ENCODE measurements around the gene KANK3. TPM values are rescaled to one million over a fixed set of nuclear protein-coding genes. Genes with fewer than 3 reads are reported as not detected.

The KANK3 gene
- polyA plus RNA-seq, 1 donor from 2014 or later, result 2.8 TPM

DNA sequence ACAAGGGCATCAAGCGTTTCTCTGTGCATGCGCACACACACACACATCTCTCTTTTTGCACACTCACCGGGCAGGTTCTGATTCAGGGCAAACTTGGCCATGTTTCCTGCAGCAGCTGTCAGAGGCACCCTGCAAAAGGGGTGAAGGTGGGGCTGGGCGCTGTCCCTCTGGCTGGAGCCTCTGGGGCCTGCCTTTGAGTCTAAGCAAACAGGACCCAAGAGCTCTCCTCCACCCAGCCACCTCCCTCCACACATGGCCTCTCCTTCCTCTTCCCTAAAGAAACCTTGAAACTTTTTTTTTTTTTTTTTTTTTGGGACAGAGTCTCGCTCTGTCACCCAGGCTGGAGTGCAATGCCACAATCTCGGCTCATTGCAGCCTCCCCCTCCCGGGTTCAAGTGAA is 5.3 kb downstream of the KANK3 start:
- Histone ChIP-seq H4K20me1 (ENCODE audit: insufficient read depth) (no peaks in the 10 kb centered on the region), H2AFZ (ENCODE audit: low read depth, low read length) (no peak overlapping the region), H3K9ac (ENCODE audit: low read length) (no peak overlapping the region), H3K36me3 (ENCODE audit: insufficient read depth, low read length) (no peaks in the 10 kb centered on the region), H3K9me3 (ENCODE audit: low read length) (no peaks in the 10 kb centered on the region), H3K27me3 (ENCODE audit: insufficient read depth, low read depth, low read length) (peaks cover 58% of the 10 kb centered on the region), H3K79me2 (replicated peaks; ENCODE audit: insufficient read depth, low read length) (no peaks in the 10 kb centered on the region), H3K27ac (ENCODE audit: low read length) (no peak overlapping the region), H3K4me3 (ENCODE audit: low read length) (no peak overlapping the region), H3K4me2 (ENCODE audit: low read length) (no peak overlapping the region), H3K9me2 (ENCODE audit: insufficient read depth, low read length) (no peaks in the 10 kb centered on the region), H3F3A (ENCODE audit: insufficient read depth, low read length, poor library complexity, severe bottlenecking) (no peaks in the 10 kb centered on the region)
- no peak for TF ChIP-seq MXI1 (conservative IDR thresholded peaks at IDR 0.05; ENCODE audit: poor library complexity, severe bottlenecking)
- TF ChIP-seq RAD21 (conservative IDR thresholded peaks at IDR 0.05), result no peak
- TF ChIP-seq TAF1 (IDR thresholded peaks at IDR 0.05; ENCODE audit: low read depth), result no peak
- TF ChIP-seq SMC3 (conservative IDR thresholded peaks at IDR 0.05; ENCODE audit: poor library complexity), result no peak
- TF ChIP-seq EP300 (conservative IDR thresholded peaks at IDR 0.05; ENCODE audit: poor library complexity, severe bottlenecking), result no peak
- no peak for TF ChIP-seq EZH2 (IDR thresholded peaks at IDR 0.05; ENCODE audit: borderline replicate concordance, insufficient read depth, low read length, poor library complexity, severe bottlenecking)
- TF ChIP-seq, protein P1, sequence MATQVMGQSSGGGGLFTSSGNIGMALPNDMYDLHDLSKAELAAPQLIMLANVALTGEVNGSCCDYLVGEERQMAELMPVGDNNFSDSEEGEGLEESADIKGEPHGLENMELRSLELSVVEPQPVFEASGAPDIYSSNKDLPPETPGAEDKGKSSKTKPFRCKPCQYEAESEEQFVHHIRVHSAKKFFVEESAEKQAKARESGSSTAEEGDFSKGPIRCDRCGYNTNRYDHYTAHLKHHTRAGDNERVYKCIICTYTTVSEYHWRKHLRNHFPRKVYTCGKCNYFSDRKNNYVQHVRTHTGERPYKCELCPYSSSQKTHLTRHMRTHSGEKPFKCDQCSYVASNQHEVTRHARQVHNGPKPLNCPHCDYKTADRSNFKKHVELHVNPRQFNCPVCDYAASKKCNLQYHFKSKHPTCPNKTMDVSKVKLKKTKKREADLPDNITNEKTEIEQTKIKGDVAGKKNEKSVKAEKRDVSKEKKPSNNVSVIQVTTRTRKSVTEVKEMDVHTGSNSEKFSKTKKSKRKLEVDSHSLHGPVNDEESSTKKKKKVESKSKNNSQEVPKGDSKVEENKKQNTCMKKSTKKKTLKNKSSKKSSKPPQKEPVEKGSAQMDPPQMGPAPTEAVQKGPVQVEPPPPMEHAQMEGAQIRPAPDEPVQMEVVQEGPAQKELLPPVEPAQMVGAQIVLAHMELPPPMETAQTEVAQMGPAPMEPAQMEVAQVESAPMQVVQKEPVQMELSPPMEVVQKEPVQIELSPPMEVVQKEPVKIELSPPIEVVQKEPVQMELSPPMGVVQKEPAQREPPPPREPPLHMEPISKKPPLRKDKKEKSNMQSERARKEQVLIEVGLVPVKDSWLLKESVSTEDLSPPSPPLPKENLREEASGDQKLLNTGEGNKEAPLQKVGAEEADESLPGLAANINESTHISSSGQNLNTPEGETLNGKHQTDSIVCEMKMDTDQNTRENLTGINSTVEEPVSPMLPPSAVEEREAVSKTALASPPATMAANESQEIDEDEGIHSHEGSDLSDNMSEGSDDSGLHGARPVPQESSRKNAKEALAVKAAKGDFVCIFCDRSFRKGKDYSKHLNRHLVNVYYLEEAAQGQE (IDR thresholded peaks at IDR 0.05; ENCODE audit: borderline replicate concordance), result no peak
- TF ChIP-seq, protein P2, sequence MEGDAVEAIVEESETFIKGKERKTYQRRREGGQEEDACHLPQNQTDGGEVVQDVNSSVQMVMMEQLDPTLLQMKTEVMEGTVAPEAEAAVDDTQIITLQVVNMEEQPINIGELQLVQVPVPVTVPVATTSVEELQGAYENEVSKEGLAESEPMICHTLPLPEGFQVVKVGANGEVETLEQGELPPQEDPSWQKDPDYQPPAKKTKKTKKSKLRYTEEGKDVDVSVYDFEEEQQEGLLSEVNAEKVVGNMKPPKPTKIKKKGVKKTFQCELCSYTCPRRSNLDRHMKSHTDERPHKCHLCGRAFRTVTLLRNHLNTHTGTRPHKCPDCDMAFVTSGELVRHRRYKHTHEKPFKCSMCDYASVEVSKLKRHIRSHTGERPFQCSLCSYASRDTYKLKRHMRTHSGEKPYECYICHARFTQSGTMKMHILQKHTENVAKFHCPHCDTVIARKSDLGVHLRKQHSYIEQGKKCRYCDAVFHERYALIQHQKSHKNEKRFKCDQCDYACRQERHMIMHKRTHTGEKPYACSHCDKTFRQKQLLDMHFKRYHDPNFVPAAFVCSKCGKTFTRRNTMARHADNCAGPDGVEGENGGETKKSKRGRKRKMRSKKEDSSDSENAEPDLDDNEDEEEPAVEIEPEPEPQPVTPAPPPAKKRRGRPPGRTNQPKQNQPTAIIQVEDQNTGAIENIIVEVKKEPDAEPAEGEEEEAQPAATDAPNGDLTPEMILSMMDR (IDR thresholded peaks at IDR 0.05; ENCODE audit: poor library complexity, severe bottlenecking), result no peak
- no peak for TF ChIP-seq POLR2AphosphoS5 (IDR thresholded peaks at IDR 0.05)

DNA sequence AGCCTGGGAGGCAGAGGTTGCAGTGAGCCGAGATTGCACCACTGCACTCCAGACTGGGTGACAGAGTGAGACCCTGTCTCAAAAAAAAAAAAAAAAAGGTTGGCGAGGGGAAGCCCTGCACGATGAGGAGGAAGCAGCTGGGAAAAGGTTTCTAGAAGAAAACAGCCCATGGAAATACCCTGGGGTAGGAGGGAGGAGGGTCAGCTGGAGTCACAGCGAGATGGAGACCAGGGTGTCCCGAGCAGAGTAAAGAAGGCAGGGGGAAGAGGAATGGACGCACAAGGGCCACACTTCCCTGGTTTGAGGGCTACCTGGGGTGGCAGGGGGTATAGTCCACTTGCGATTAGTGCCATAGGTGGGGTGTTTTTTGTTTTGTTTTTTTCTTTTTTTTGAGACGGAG is 6.4 kb downstream of the KANK3 start:
- H2AFZ ChIP-seq (ENCODE audit: low read depth, low read length), result no peak overlapping the region
- no peaks in the 10 kb centered on the region for H3K79me2 ChIP-seq (replicated peaks; ENCODE audit: insufficient read depth, low read length)
- no peak overlapping the region for H3K27ac ChIP-seq (ENCODE audit: low read length)
- H3K27me3 ChIP-seq (ENCODE audit: insufficient read depth, low read depth, low read length), result peaks cover 57% of the 10 kb centered on the region
- no peaks in the 10 kb centered on the region for H3K36me3 ChIP-seq (ENCODE audit: insufficient read depth, low read length)
- no peak overlapping the region for H3K4me3 ChIP-seq (ENCODE audit: low read length)
- H3F3A ChIP-seq (ENCODE audit: insufficient read depth, low read length, poor library complexity, severe bottlenecking), result no peaks in the 10 kb centered on the region
- H4K20me1 ChIP-seq (ENCODE audit: insufficient read depth), result no peaks in the 10 kb centered on the region
- TF ChIP-seq, protein P1 (IDR thresholded peaks at IDR 0.05; ENCODE audit: borderline replicate concordance), result no peak
- TF ChIP-seq POLR2AphosphoS5 (IDR thresholded peaks at IDR 0.05), result no peak
- no peak for TF ChIP-seq RAD21 (conservative IDR thresholded peaks at IDR 0.05)
- TF ChIP-seq, protein P2 (IDR thresholded peaks at IDR 0.05; ENCODE audit: poor library complexity, severe bottlenecking), result no peak
- TF ChIP-seq MXI1 (conservative IDR thresholded peaks at IDR 0.05; ENCODE audit: poor library complexity, severe bottlenecking), result no peak
- no peak for TF ChIP-seq EP300 (conservative IDR thresholded peaks at IDR 0.05; ENCODE audit: poor library complexity, severe bottlenecking)
- no peak for TF ChIP-seq EZH2 (IDR thresholded peaks at IDR 0.05; ENCODE audit: borderline replicate concordance, insufficient read depth, low read length, poor library complexity, severe bottlenecking)
- no peak for TF ChIP-seq TAF1 (IDR thresholded peaks at IDR 0.05; ENCODE audit: low read depth)
- TF ChIP-seq SMC3 (conservative IDR thresholded peaks at IDR 0.05; ENCODE audit: poor library complexity), result no peak
- H3K9me2 ChIP-seq (ENCODE audit: insufficient read depth, low read length), result no peaks in the 10 kb centered on the region
- H3K9me3 ChIP-seq (ENCODE audit: low read length), result no peaks in the 10 kb centered on the region
- H3K9ac ChIP-seq (ENCODE audit: low read length), result no peak overlapping the region
- H3K4me2 ChIP-seq (ENCODE audit: low read length), result no peak overlapping the region

Measured in neural cell (in vitro differentiated cells).